HCT116 (cell line): ENCODE measurements around the gene SSNA1. TPM values are rescaled to one million over a fixed set of nuclear protein-coding genes. Genes with fewer than 3 reads are reported as not detected.

Source experiments
- microRNA-seq: library from miRNA; unstranded; fragments of <30 nt; microRNA quantifications from one replicate; pipeline ENCODE4, GENCODE V29; 2016; ENCODE audit warnings: borderline number of aligned reads
- total RNA-seq: library from RNA; stranded (reverse); gene quantifications from one replicate; pipeline ENCODE4 v1.2.1, GENCODE V29; 2021; ENCODE audit not compliant: unreplicated experiment

SSNA1 gene
- total RNA-seq, 1 experiment from 2014 or later = 84.7 TPM

Small RNA genes within 50 kb of the gene (microRNA-seq; reads per million reads assigned to microRNA genes)
- gene MIR3621 = not detected

Other genes with a start within 250 kb of the SSNA1 start
- gene FBXW5, start 243.9 kb upstream of the SSNA1 start, total RNA-seq = 88.0 TPM
- 2.1 TPM for gene C8G, start 243.4 kb upstream of the SSNA1 start, total RNA-seq
- gene LCN12, start 236.4 kb upstream of the SSNA1 start, total RNA-seq = 4.2 TPM
- gene PTGDS, start 211.2 kb upstream of the SSNA1 start, total RNA-seq = 3.1 TPM
- gene LCNL1, start 205.7 kb upstream of the SSNA1 start, total RNA-seq = 0.44 TPM
- 89.0 TPM for gene PAXX, start 196.3 kb upstream of the SSNA1 start, total RNA-seq
- 8.4 TPM for gene CLIC3, start 192.1 kb upstream of the SSNA1 start, total RNA-seq
- gene ABCA2, start 160.4 kb upstream of the SSNA1 start, total RNA-seq = 114 TPM
- gene FUT7, start 156.6 kb upstream of the SSNA1 start, total RNA-seq = not detected
- 98.8 TPM for gene NPDC1, start 142.5 kb upstream of the SSNA1 start, total RNA-seq
- 32.5 TPM for gene ENTPD2, start 134.6 kb upstream of the SSNA1 start, total RNA-seq
- 71.7 TPM for gene SAPCD2, start 118.1 kb upstream of the SSNA1 start, total RNA-seq
- gene UAP1L1, start 111.2 kb upstream of the SSNA1 start, total RNA-seq = 11.0 TPM
- gene MAN1B1, start 101.7 kb upstream of the SSNA1 start, total RNA-seq = 50.9 TPM
- gene DPP7, start 73.9 kb upstream of the SSNA1 start, total RNA-seq = 291 TPM
- gene GRIN1, start 49.5 kb upstream of the SSNA1 start, total RNA-seq = 23.1 TPM
- 2.4 TPM for gene LRRC26, start 18.6 kb upstream of the SSNA1 start, total RNA-seq
- not detected for gene TMEM210, start 16.6 kb upstream of the SSNA1 start, total RNA-seq
- gene ANAPC2, start 116 bp upstream of the SSNA1 start, total RNA-seq = 75.5 TPM
- gene TPRN, start 12.1 kb downstream of the SSNA1 start, total RNA-seq = 24.9 TPM
- gene TMEM203, start 17.0 kb downstream of the SSNA1 start, total RNA-seq = 45.0 TPM
- gene NDOR1, start 17.0 kb downstream of the SSNA1 start, total RNA-seq = 28.4 TPM
- 26.1 TPM for gene RNF208, start 33.6 kb downstream of the SSNA1 start, total RNA-seq
- 4.3 TPM for gene CYSRT1, start 36.5 kb downstream of the SSNA1 start, total RNA-seq
- 0.30 TPM for gene RNF224, start 38.8 kb downstream of the SSNA1 start, total RNA-seq
- gene SLC34A3, start 42.2 kb downstream of the SSNA1 start, total RNA-seq = 0.15 TPM
- gene TUBB4B, start 52.6 kb downstream of the SSNA1 start, total RNA-seq = 502 TPM
- not detected for gene STPG3, start 62.6 kb downstream of the SSNA1 start, total RNA-seq
- 86.4 TPM for gene NELFB, start 66.7 kb downstream of the SSNA1 start, total RNA-seq
- gene TOR4A, start 89.0 kb downstream of the SSNA1 start, total RNA-seq = 34.0 TPM
- 22.2 TPM for gene NRARP, start 113.6 kb downstream of the SSNA1 start, total RNA-seq
- 25.4 TPM for gene EXD3, start 234.5 kb downstream of the SSNA1 start, total RNA-seq
- gene NOXA1, start 234.7 kb downstream of the SSNA1 start, total RNA-seq = 13.2 TPM